GM21737 (cell line): Measurements from ENCODE around the gene PCNT.
"Not testable (repeated sequence)": the region's sequence is repeated elsewhere in the genome, so short reads cannot be mapped to it uniquely, and the experiment has no call there.

Experiments
- ATAC-seq: cut with Tn5 transposase; IDR thresholded peaks from one replicate; pipeline ENCODE4 v1.9.1; 2021; ENCODE audit warnings: mild to moderate bottlenecking, moderate library complexity; ENCODE audit not compliant: unreplicated experiment

PCNT gene

DNA sequence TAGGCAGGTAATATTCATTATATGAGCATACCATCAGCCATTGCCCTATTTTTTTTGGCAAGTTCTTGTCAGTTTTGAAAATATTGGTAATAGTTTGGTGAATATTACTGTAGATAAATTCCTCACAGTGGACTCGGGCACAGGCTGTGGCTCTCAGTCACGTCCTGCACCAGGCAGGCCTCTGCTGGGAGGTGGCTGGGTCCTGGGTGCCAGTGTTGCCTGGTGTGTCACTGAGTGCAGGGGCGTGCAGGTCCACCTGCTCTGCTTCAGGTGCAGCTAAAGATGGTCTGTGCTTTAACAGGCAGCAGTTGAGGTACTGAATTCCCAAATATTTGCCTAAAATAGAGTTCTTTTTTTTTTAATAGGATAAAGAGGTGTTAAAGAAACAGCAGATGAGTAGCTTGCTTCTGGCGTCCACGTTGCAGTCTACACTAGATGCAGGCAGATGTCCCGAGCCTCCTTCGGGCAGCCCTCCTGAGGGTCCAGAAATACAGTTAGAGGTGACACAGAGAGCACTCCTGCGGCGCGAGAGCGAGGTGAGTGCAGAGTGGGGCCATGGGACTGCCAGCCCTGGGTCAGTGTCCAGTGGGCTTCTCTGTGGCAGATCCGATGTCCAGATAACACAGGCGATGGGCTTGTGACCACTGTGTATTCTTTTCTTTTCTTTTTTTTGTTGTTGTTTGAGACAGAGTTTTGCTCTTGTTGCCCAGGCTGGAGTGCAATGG is 77.4 kb downstream of the PCNT start:
- ATAC-seq: no peak

DNA sequence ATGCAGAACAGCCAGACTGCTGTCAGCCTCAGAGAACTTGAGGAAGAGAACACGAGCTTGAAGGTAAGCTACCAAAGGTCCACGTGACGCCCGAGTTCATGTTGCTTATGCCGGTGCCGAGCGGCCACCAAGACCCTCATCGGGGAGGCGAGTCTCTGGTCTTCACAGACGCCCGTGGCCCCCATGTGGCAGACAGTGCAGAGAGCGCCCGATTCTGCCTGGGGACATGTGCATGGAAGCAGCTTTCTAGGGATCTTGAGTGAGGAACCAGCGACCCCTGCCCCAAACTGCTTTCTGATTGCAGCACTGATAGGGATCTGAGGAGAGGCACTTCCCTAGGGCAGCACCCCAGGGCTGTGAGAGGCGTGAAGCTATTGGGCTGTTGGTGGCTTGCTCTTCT is 78.5 kb downstream of the PCNT start:
- ATAC-seq: no peak

DNA sequence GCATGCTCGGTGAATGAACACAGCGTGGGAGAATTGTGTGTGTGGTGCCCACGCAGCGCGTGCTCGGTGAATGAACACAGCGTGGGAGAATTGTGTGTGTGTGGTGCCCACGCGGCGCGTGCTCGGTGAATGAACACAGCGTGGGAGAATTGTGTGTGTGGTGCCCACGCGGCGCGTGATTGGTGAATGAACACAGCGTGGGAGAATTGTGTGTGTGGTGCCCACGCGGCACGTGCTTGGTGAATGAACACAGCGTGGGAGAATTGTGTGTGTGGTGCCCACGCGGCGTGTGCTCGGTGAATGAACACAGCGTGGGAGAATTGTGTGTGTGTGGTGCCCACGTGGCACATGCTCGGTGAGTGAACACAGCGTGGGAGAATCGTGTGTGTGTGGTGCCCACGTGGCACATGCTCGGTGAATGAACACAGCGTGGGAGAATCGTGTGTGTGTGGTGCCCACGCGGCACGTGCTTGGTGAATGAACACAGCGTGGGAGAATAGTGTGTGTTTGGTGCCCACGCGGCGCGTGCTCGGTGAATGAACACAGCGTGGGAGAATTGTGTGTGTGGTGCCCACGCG is 79.4 kb downstream of the PCNT start:
- ATAC-seq: not testable (repeated sequence)

DNA sequence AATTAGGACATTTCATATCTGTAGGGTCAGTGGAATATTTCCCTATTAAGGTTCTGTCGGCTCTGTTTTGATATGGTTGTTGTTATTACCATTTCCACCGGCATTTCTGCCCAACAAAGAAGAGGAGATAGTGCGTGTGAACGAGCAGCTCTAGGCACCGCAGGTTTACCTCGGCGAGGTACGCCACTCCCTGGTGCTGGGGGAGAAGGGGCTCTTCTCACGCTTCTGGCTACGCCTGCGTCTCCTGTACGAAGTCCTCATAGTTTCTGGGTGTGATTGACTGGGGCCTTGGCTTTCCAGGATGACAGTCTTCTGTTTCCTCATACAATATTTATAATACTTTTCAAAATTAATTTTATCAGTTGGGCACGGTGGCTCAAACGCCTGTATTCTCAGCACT is 80.3 kb downstream of the PCNT start:
- no peak for ATAC-seq

DNA sequence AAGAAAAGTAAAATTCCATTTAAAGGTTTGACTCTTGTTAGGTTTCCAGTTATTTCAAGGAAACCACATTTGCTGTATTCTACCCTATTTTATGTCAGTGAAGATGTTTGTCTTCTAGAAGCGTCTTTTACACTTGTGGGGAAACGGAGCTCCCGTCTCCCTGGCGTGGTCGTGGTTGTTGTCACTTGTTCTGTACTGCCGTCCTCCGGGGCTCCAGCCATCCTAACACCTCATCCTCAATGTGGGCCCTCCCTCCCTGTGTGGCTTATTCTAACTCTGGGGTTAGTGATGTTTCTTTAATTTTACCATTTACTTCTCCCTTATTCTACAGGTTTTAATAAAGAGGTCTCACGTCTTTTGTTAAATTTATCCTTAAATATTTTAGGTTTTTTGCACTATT is 82.0 kb downstream of the PCNT start:
- no peak for ATAC-seq

DNA sequence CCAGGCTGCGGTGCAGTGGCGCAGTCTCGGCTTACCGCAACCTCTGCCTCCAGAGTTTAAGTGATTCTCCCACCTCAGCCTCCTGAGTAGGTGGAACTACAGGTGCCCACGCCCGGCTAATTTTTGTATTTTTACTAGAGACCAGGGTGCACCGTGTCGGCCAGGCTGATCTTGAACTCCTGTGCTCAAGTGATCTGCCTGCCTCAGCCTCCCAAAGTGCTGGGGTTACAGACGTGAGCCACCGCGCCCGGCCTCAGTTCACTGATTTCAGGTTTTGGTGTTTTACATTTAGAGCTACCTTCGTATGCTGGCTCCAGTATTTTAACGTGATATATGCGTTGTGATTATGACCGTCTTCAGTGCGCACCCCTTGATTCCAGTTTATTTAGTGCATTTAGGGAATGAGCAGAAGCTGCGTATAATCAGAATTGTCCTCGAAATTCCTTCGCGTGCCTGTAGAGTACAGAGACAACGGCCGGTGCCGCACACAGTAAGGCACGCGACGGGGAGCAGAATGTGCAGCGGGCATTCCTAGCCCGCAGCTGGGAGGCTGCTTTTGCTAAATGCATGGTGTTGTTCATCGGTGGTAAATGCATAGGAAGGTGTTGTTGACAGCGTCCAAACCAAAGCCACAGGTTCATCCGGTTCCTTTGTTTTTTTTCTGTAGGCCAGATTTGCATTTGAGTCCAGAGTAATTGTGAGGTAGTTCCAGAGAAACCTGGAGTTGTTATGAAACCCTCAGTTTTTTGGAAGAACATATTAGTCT is 85.9 kb downstream of the PCNT start:
- ATAC-seq: no peak

DNA sequence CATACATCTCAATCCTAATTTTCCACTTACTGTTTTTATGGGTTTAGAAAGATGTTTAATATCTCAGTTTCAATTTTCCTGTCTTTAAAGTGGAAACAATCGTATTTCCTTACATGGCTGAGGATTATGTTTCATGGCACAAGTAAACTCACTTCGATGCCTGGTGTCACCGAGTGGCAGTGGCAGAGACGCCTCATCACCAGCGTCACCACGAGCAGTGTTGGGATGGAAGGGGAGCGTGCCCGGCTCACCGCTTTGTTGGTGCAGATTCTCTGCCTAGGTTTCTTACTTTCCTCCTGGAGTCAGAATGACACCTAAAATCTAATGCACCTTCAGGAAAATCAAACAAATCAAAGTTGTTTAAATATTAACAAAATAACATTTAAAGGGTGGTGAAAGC is 86.6 kb downstream of the PCNT start:
- no peak for ATAC-seq

DNA sequence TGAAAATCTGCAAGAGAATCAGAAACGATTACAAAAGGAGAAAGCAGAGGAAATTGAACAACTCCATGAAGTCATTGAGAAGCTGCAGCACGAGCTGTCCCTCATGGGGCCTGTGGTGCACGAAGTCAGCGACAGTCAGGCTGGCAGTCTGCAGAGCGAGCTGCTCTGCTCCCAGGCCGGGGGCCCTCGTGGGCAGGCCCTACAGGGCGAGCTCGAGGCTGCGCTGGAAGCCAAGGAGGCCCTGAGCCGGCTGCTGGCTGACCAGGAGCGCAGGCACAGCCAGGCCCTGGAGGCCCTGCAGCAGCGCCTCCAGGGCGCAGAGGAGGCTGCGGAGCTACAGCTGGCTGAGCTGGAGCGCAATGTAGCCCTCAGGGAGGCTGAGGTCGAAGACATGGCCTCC is 87.3 kb downstream of the PCNT start:
- no peak for ATAC-seq

DNA sequence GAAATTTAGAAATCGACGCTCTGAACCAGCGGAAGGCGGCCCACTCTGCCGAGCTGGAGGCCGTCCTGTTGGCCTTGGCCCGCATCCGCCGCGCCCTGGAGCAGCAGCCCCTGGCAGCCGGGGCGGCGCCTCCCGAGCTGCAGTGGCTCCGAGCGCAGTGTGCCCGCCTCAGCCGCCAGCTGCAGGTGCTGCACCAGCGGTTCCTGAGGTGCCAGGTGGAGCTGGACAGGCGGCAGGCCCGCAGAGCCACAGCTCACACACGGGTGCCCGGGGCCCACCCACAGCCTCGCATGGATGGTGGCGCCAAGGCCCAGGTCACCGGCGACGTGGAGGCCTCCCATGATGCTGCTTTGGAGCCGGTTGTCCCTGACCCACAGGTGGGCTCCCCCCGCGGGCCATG is 87.7 kb downstream of the PCNT start:
- ATAC-seq: no peak

DNA sequence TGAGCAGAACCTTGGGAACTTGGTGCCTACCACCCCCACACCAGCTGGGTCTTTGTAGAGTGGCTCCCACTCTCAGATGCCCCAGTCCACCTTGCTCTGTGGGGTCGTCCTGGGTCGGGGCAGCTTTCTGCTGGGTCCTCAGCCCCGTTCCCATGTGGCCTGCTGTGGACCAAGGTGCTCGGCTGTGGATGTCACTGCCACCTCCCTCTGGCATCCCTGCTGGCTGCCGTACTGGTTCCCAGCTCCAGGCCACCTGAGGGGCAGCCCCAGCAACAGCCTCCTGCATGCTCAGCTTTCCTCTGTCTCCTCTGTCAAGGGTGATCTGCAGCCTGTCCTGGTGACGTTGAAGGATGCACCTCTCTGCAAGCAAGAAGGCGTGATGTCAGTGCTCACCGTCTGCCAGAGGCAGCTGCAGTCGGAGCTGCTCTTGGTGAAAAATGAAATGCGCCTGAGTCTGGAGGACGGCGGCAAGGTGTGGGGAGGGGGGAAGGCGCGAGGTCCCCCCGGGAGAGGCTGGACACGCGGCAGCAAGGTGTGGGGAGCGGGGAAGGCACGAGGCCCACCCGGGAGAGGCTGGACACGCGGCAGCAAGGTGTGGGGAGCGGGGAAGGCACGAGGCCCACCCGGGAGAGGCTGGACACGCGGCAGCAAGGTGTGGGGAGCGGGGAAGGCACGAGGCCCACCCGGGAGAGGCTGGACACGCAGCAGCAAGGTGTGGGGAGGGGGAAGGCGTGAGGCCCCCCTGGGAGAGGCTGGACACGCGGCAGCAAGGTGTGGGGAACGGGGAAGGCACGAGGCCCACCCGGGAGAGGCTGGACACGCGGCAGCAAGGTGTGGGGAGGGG is 88.8 kb downstream of the PCNT start:
- ATAC-seq: no peak

DNA sequence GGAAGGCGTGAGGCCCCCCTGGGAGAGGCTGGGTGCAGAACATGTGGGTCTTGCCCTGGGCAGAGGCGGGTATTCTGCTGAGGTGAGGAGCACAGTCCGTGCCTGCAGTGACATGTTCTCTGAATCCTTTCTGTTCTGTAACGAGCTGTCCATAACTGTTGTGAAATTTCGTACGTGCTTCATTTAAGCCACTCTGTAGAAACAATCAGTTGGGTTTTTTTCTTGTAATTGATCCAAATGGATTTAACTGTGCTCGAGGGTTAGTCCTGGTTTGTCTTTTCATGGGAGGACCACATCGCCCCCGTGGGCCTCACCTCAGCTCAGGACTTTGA is 89.4 kb downstream of the PCNT start:
- ATAC-seq: no peak

DNA sequence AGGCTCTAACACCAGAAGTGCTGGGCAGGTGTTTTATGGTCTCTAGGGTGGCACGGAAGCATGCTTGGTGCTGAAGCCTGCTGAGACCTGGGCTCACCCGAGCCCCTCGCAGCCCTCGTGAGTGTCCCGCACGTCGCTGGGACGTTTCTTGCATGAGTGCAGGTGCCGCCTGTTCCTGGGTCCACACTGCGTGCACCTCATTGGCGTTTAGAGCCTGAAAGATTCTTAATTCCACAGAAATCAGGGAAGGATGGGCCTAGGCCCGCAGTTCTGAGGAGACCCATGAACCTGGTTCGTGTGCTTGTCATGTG is 91.0 kb downstream of the PCNT start:
- ATAC-seq: no peak

DNA sequence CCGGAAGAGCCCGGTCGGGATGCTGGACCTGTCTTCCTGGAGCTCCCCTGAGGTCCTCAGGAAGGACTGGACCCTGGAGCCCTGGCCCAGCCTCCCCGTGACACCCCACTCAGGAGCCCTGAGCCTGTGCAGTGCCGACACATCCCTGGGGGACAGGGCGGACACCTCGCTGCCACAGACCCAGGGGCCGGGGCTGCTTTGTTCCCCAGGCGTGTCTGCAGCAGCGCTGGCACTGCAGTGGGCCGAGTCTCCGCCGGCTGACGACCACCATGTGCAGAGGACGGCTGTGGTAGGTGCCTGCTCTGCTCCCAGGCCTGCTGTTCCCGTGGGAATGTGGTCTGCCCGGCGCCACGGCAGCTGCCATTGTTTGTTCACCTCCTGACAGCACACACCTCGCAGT is 92.6 kb downstream of the PCNT start:
- no peak for ATAC-seq

DNA sequence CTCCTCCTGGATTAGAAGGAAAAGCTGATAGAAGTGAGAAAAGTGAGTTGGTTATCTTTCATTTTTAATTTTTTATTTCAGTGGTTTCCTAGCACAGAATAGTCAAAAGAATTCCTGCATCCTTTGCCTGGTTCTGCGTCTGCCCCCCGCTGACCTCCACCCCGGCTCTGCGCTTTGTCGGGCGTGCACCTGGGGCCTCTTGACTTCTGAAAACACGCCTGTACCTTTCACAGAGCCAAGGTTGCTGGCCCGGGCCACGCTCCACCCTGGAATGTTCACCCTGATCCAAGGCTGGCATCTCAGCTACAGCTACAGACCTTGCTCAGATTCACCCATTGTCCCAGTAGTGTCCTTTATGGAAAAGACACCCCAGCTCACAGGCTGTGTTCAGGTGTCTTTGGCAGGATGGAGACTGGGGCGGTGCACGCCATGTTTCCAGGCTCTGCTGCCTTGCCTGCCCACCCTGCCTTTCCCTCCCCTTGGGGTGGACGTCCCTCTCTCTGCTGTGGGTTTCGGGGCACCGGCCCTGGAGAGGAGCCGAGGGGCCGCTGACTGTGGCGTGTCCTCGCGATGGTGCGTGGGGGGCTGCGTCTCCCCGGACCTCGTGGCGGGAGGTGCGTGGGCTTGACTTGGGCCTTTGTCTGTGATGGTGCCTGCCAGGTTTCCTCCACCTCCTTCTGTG is 94.5 kb downstream of the PCNT start:
- ATAC-seq: no peak

DNA sequence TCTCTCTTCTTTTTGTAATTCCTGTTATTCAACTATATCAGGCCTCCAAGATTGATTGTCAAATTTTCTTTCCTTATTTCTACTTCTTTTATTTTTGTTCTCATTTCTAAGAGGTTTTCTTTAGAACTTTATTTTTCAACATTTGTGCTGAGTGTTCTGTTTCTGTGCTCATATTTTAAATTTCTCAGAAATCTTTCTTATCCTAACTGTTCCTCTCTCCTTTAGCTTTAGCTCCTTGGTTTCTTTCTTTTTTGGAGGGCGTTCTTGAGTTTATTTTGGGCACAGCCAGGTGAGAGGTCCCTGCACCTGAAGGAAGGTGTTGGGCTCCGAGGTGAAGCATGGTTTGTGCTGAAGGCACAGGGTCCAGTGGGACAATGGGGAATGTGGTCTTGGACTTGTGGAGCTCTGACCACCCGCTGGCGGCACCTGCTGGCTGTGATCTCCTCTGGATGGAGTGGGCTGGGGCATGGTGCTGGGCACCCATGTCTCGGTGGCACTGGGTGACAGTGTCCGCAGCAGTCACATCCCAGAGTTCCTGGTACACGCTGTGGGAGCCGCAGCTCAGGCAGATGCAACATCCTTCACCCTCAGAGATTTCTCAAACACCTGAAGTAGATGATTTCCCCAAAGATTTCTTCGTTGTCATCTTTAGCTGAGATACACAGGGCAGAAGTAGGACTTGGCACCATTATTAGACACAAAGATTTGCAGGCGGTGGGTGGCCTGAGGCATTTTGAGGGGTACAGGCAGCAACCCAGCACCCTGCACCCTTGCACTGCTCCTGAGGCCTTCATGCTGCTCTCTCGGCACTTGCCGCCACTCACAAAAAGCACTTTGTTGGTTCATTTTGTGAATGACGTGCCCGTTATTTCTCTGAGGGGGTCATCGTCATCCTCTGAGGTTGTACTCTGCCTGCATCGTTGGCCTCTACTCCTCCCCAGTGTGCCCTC is 96.6 kb downstream of the PCNT start:
- ATAC-seq: no peak

DNA sequence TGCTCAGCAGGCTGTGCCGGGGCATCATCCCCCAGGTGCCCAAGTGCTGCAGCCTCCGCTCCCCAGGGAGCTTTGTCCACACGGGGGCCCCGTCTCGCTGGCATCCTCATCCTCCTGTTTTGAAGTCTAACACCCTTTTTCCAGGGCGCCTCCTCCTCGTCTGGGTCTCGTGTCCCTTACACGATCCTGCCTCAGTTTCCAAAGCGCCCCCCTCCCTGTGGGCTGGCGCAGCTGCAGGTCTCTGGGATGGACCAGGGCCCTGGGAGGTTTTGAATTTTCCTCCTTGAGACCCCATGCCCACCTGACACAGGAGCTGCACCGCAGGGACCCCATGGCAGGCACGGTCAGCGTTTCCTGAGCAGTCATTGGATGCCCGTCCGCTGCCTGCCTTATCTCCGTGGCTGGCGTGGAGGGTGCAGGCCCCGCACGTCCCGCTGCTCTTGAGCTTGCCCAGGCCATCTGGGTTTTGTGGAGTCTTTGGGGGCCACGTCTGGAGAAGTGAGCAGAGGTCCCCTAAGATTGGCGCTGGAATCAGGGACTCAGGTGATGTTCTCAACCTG is 97.3 kb downstream of the PCNT start:
- ATAC-seq: no peak

DNA sequence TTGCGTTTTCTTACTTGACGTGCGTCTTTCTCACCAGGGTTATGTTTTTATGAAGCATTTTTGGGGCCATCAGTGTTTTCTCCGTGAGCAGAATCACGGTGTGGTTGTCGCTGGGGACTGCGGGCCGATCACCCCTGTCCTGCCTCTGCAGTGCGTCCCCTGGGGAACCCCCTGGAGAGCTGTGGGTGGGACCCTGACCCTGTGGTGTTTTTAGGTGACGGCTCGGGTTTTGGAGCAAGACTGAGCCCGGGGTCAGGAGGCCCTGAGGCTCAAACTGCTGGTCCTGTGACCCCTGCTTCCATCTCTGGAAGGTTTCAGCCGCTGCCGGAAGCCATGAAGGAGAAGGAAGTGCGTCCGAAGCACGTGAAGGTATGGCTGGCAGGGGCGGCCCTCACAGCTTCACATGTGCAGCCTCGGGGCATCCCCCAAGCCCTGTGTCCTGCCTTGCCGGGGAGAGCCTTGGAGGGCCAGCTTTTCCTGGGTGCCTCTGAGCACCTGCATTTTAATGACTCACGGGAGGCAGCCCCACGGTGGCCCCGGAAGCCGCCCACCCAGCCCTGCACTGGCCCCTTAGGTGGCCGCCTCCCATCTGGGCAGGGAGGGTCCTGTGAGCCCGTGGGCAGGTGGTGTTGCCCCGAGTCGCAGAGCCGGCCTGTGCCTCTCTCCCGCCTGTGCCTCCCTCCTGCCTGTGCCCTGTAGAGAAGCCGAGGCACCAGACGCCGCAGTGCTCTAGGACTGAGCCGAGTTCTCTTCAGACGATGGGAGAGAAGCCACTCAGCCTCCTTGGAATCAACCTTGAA is 98.0 kb downstream of the PCNT start:
- no peak for ATAC-seq

DNA sequence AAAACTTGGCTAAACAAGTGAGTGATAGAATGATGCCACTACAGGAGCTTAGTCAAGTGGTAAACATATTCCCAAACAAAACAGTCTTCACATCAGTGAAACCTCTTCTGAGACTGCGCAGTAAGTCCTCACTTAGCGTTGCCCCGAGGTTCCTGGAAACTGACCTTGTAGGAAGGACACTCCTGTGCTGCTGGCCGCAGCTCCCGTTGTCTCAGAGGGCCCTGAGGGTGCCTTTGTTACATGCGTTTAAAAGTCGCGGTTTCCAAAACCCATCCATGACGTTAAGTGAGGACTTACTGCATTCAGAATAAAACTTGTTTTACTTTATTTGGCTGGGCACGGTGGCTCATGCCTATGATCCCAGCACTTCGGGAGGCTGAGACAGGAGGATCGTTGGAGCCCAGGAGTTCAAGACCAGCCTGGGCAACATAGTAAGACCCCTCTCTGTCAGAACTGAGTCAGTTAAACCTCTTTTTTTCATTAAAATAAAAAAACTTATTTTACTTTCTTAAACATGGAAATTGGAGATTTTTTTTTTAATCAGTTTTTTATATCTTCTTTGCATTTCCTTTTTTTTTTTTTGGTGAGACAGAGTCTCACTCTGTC is 98.8 kb downstream of the PCNT start:
- ATAC-seq: no peak
